Keratinocyte (primary cell): Measurements from ENCODE around the gene LAP3.

Experiments used
- CTCF ChIP-seq, 3 experiments: IDR thresholded peaks in 1 of 3; conservative IDR thresholded peaks in 1 of 3; optimal IDR thresholded peaks in 1 of 3; 2 replicates in 2 of 3; 3 replicates in 1 of 3; pipeline versions ENCODE3 to v1.5.1; 2011; ENCODE audit warnings: low read length in 3 of 3, mild to moderate bottlenecking in 3 of 3, moderate library complexity in 2 of 3, control low read depth in 1 of 3, inconsistent platforms in 1 of 3; ENCODE audit not compliant: insufficient read depth in 2 of 3; ENCODE audit errors: extremely low read depth in 1 of 3
- EZH2 ChIP-seq: IDR thresholded peaks from one replicate; pipeline ENCODE4 v1.6.1; 2012; ENCODE audit warnings: inconsistent platforms, mild to moderate bottlenecking, low read length, moderate library complexity

DNA sequence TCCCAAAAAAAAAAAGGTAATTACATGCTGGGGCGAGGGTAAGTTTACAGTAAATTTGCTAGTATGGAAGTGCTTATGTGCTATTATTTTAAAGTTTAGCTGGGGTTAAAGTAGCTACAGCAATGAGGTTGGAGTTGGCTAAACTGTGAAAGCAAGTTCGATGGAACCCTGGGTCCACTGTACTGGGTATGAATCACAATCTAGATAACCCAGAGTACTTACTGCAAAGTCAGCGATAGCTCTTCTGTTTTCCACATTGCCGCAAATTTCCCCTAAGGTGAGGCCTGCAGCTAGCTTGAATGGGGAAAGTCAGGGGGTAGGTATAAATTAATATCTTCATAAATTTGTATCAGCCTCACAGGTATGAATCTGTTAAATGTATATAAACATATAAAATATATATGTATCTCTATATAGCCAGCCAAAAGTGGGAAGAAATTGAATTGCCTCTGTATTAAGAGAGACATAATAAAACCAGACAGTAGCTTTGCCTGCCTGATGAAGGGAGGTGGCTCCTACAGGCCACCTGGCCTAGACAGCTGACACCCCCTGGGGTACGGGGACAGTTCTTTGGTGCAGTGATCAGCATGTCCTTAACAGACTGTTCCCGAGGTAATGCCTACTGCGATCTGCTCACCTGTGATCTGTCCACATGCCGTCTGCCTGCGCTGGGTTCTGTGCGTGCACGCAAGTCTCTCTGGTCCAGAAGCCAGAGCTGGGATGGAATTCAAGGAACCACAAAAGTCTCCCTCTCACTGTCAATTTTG, 31.4 kb upstream of the LAP3 start:
- no peak for TF ChIP-seq CTCF (optimal IDR thresholded peaks at IDR 0.05 in 1 of 3, IDR thresholded peaks at IDR 0.05 in 1 of 3, conservative IDR thresholded peaks at IDR 0.05 in 1 of 3; ENCODE audit: extremely low read depth in 1 of 3, insufficient read depth in 2 of 3, low read length in 3 of 3)
- no peak for TF ChIP-seq EZH2
